ENCODE results near the gene OR2S2. TPM values are rescaled to one million over a fixed set of nuclear protein-coding genes. Genes with fewer than 3 reads are reported as not detected.

Gene OR2S2
- total and polyA plus RNA-seq, 2 of the 8 experiments (the other 6 are each of a cell fraction or from before 2014, with no cell fraction given), result not detected

DNA sequence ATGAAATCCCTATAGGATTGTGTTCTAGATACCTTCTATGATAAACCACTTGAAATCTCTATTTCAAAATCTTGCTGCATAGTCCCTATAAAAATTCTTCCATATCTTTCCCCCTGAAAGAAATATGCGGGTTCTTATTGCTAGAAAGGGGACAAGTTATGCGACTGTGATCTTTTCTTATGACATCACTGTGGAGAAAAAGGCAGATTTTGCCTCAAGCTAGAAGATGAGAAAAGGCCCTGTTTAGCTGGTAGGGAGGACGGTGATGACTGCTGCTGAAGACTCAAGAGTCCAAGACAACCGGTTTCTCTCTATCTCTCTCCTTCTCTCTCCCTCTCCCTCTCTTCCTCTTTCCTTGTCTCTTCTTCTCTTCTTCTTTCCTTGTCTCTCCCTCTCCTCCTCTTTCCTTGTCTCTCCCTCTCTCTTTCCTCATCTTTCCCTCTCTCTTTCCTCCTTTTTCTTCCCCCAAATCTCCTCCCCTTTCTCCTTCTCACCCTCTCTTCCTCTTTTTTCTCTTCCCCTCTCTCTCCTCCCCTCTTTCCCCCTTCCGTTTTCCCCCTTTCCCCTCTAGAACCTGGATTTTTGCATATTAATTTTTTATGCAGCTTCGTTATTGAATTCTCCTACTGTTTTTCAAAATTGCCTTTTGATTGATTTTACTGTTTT is 5.3 kb downstream of the OR2S2 start:
- no peaks in the 10 kb centered on the region for H3K79me1 ChIP-seq (ENCODE audit: low read depth, low read length)
- FAIRE-seq, result no peak
- TF ChIP-seq BRCA1 (IDR thresholded peaks at IDR 0.05; ENCODE audit: low read depth, low read length), result no peak
- TF ChIP-seq, protein P1, sequence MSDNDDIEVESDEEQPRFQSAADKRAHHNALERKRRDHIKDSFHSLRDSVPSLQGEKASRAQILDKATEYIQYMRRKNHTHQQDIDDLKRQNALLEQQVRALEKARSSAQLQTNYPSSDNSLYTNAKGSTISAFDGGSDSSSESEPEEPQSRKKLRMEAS (IDR thresholded peaks at IDR 0.05), result no peak
- TF ChIP-seq CEBPB (IDR thresholded peaks at IDR 0.05; ENCODE audit: low read depth, low read length), result no peak
- no peak for TF ChIP-seq SAP30 (IDR thresholded peaks at IDR 0.05; ENCODE audit: insufficient read depth, insufficient replicate concordance, low read length)
- no peak for TF ChIP-seq RNF2 (IDR thresholded peaks at IDR 0.05; ENCODE audit: borderline replicate concordance, low read depth, low read length, missing control alignments, poor library complexity, severe bottlenecking)
- TF ChIP-seq SIRT6 (IDR thresholded peaks at IDR 0.05; ENCODE audit: low read length), result no peak
- TF ChIP-seq HDAC6 (IDR thresholded peaks at IDR 0.05; ENCODE audit: low read depth, low read length), result no peak
- TF ChIP-seq CTBP2 (IDR thresholded peaks at IDR 0.05; ENCODE audit: borderline replicate concordance, insufficient read depth, insufficient read length, low read length), result no peak
- TF ChIP-seq SP1 (IDR thresholded peaks at IDR 0.05; ENCODE audit: low read depth, low read length), result no peak
- TF ChIP-seq EP300 (IDR thresholded peaks at IDR 0.05; ENCODE audit: borderline replicate concordance in 1 of 2, low read depth in 2 of 2, low read length in 2 of 2), result no peak
- TF ChIP-seq SIX5 (IDR thresholded peaks at IDR 0.05; ENCODE audit: low read depth, low read length), result no peak
- TF ChIP-seq TBP (IDR thresholded peaks at IDR 0.05; ENCODE audit: low read depth, low read length), result no peak

More for the DNA sequence above, 5.3 kb downstream of the OR2S2 start:
- Histone ChIP-seq H3K18ac (ENCODE audit: extremely low read depth, low read length) (no peak overlapping the region), H3K4ac (replicated peaks; ENCODE audit: insufficient read length, low read depth, low read length) (no peak overlapping the region), H2AFZ (ENCODE audit: low read length) (0 out of 2 replicates have a peak overlapping the region, but pooled peaks have one; percentile 45), H3K27me3 (replicated peaks in 1 of 4; ENCODE audit: control insufficient read depth in 3 of 4, extremely low read depth in 1 of 4, insufficient read depth in 3 of 4, low read length in 3 of 4) (peaks cover 0 to 2% (median 0%) of the 10 kb centered on the region in 4 experiments; a peak in 2 of 7 replicates), H4K5ac (ENCODE audit: insufficient read length, low read depth, low read length) (no peak overlapping the region), H2BK20ac (ENCODE audit: low read length) (no peak overlapping the region), H3K23ac (ENCODE audit: insufficient read length) (no peak overlapping the region), H3K36me3 (ENCODE audit: control insufficient read depth in 2 of 4, insufficient read depth in 4 of 4, low read length in 3 of 4) (no peaks in the 10 kb centered on the region), H4K91ac (replicated peaks; ENCODE audit: insufficient read length, low read length) (no peak overlapping the region), H3K4me3 (ENCODE audit: extremely low read depth in 1 of 4, insufficient read depth in 2 of 4, low read depth in 3 of 4, low read length in 4 of 4) (no peak overlapping the region), H3K56ac (replicated peaks; ENCODE audit: insufficient read length, low read depth, low read length) (no peak overlapping the region), H3K9ac (replicated peaks in 1 of 4; ENCODE audit: extremely low read depth in 1 of 4, low read depth in 3 of 4, low read length in 3 of 4) (no peak overlapping the region), H3K79me2 (ENCODE audit: control insufficient read depth in 1 of 2, insufficient read depth in 2 of 2, low read length in 2 of 2) (no peaks in the 10 kb centered on the region), H2BK12ac (ENCODE audit: low read depth, low read length) (0 out of 2 replicates have a peak overlapping the region, but pooled peaks have one; percentile 50), H3K9me3 (ENCODE audit: insufficient read depth in 2 of 2, low read depth in 1 of 2, low read length in 1 of 2) (no peaks in the 10 kb centered on the region), H3K4me1 (replicated peaks in 1 of 4; ENCODE audit: control insufficient read depth in 3 of 4, insufficient read depth in 4 of 4, low read length in 3 of 4) (peaks cover 0 to 5% (median under 1%) of the 10 kb centered on the region in 4 experiments; a peak in 2 of 7 replicates), H3K14ac (ENCODE audit: insufficient read length) (no peak overlapping the region), H3K23me2 (ENCODE audit: low read depth, low read length) (no peaks in the 10 kb centered on the region), H3K27ac (ENCODE audit: low read depth, low read length) (no peak overlapping the region), H4K20me1 (replicated peaks in 1 of 2; ENCODE audit: control insufficient read depth in 1 of 2, insufficient read depth in 2 of 2, low read length in 2 of 2) (no peaks in the 10 kb centered on the region), H3K4me2 (ENCODE audit: insufficient read depth in 1 of 2, low read depth in 2 of 2, low read length in 2 of 2) (no peak overlapping the region), H2BK5ac (ENCODE audit: low read depth, low read length) (no peak overlapping the region), H4K8ac (ENCODE audit: extremely low read depth, insufficient read depth, low read length) (no peak overlapping the region), H2BK15ac (ENCODE audit: low read length) (no peak overlapping the region), H2BK120ac (replicated peaks; ENCODE audit: low read depth, low read length) (no peak overlapping the region), H2AK5ac (ENCODE audit: low read depth, low read length) (no peak overlapping the region)
- DNase-seq (ENCODE audit: low read depth in 1 of 2, low spot score in 2 of 2), result no peak
- ChIA-PET POLR2A (ENCODE audit: partially characterized antibody) (interaction anchor here (1.2 kb wide), 1 partner anchor 12 kb away, joined by 3 read pairs; no protein-coding TSS in a partner anchor), CTCF (ENCODE audit: partially characterized antibody) (interaction anchor here (0.6 to 2.2 kb wide), 9 partner anchors 10 to 611 kb away, joined by 3 to 10 read pairs (median 3); no protein-coding TSS in a partner anchor)
- WGBS, 2 experiments (ENCODE audit: extremely low coverage in 1 of 2, insufficient coverage in 1 of 2, insufficient read length in 1 of 2, insufficient replicate concordance in 2 of 2, low coverage in 1 of 2, low lambda C conversion rate in 2 of 2, missing lambda C conversion rate in 1 of 2), result 63% methylated on average over 6 of the region's 6 CpGs; no CpG with 5 or more reads in 1 of the 2 experiments

Data from H1 (cell line).